ENCODE results near the gene SEC24C. TPM values are rescaled to one million over a fixed set of nuclear protein-coding genes. Genes with fewer than 3 reads are reported as not detected.

Gene SEC24C
- total and polyA plus RNA-seq, 2 of the 13 experiments (the other 11 are each of a cell fraction or from before 2014, with no cell fraction given), result 63.1 to 66.4 TPM

DNA sequence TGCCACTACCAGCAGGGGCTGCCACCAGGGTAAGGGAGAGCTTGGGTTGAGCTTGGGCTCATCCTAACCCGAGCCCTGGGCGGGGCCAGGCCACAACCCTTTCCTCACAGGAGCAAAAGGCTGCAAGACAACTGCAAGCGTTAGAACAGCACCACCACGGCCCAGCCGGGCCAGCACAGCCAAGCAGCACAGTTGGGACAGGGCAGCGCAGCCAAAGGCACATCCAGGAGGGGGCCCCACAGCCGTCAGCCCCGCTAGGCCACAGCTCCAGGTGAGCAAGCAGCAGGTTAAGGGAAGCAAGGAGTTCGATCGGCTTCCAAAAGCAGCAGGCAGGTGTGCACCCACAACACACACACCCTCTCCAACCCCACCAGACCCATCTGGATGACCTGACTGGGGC is 74.2 kb downstream of the SEC24C start:
- 100% methylated on average over 2 of the region's 10 CpGs for WGBS (ENCODE audit: low lambda C conversion rate)
- DNase-seq (ENCODE audit: low spot score), result no peak
- Histone ChIP-seq H3K4me1 (ENCODE audit: insufficient read depth, low read length) (no peaks in the 10 kb centered on the region), H3K4me3 (replicated peaks in 1 of 3; ENCODE audit: insufficient read depth in 1 of 3, low read depth in 2 of 3, low read length in 3 of 3) (no peak overlapping the region), H3K27me3 (ENCODE audit: control insufficient read depth in 1 of 2, insufficient read depth in 2 of 2, low read length in 2 of 2) (no peaks in the 10 kb centered on the region), H2AFZ (ENCODE audit: low read length) (no peak overlapping the region), H3K27ac (ENCODE audit: extremely low read length, insufficient read depth, low read length) (no peak overlapping the region), H3K4me2 (ENCODE audit: low read depth, low read length) (no peak overlapping the region), H3K36me3 (replicated peaks in 1 of 2; ENCODE audit: control insufficient read depth in 1 of 2, insufficient read depth in 2 of 2, low read length in 2 of 2) (peaks cover 0 to 37% of the 10 kb centered on the region in 2 experiments), H4K20me1 (ENCODE audit: insufficient read depth, low read length) (no peaks in the 10 kb centered on the region), H3K79me2 (ENCODE audit: insufficient read depth, low read length) (no peaks in the 10 kb centered on the region), H3K9me3 (ENCODE audit: low read length) (no peaks in the 10 kb centered on the region), H3K9ac (ENCODE audit: insufficient read depth, low read depth, low read length) (no peak overlapping the region)
- TF ChIP-seq ZNF704 (CRISPR knock-in tag; IDR thresholded peaks at IDR 0.05; ENCODE audit: borderline replicate concordance), result no peak
- TF ChIP-seq ZNF572 (CRISPR knock-in tag; IDR thresholded peaks at IDR 0.05), result no peak
- no peak for TF ChIP-seq SETDB1 (CRISPR knock-in tag; IDR thresholded peaks at IDR 0.05; ENCODE audit: borderline replicate concordance)
- TF ChIP-seq ZNF121 (CRISPR knock-in tag; IDR thresholded peaks at IDR 0.05), result peak; percentile 60
- TF ChIP-seq CTCF (CRISPR knock-in tag; IDR thresholded peaks at IDR 0.05), result peak; percentile 18; the same call in 1 of the 2 replicates
- TF ChIP-seq ZNF207 (IDR thresholded peaks at IDR 0.05; ENCODE audit: borderline replicate concordance), result no peak
- TF ChIP-seq ZBTB33 (CRISPR knock-in tag; IDR thresholded peaks at IDR 0.05), result peak; percentile 91
- intact Hi-C loops (cut with micrococcal nuclease; ENCODE audit: unreplicated experiment), result no loop called here
- BruUV-seq (replicated peaks), result no TSS peak
- no peak for FAIRE-seq
- ChIA-PET POLR2A (interaction anchor here (1.6 kb wide), 2 partner anchors 22 to 56 kb away, joined by 3 to 8 read pairs; partner anchors contain the start of gene CAMK2G), CTCF (ENCODE audit: low intra/inter-chr PET ratio, low total read pairs) (no interaction called here)
- in situ Hi-C loops (cut with HindIII; ENCODE audit: extremely low pct_ligation_motif_present, low pct_unique_long_range_greater_than_20kb), result no loop called here
- ATAC-seq, result peak; percentile 77

All from HepG2 (cell line).